SK-MEL-5 (cell line): ENCODE measurements around the gene PHF13. TPM values are rescaled to one million over a fixed set of nuclear protein-coding genes. Genes with fewer than 3 reads are reported as not detected.
A peak's percentile ranks its signal among the peaks of the same experiment; 100 is the strongest.
"Not testable (repeated sequence)": the region's sequence is repeated elsewhere in the genome, so short reads cannot be mapped to it uniquely, and the experiment has no call there.

Source experiments
- DNase-seq: peaks from one replicate; pipeline ENCODE4 v3.0.0-alpha.2; 2016; ENCODE audit warnings: low read depth, low spot score
- in situ Hi-C: cut with HindIII; loops from 2 replicates; pipeline ENCODE4 v1.10.0; 2016; ENCODE audit warnings: low sequenced_read_pairs, high pct_unique_total_duplicates, low pct_unique_long_range_greater_than_20kb
- total RNA-seq: library from RNA; depleted of rRNA; stranded (reverse); fragments of >200 nt; shearing (Covaris generic); gene quantifications from 2 replicates; pipeline ENCODE4 v1.2.3, GENCODE V29; 2014

The PHF13 gene
- total RNA-seq, 1 experiment from 2014 or later = 7.4 TPM

- DNase-seq = no peak
- in situ Hi-C loops = no loop called here
Observed at GRCh38 chr1:6596886-6597776, 16.4 kb upstream of the PHF13 start.

- in situ Hi-C loops = no loop called here
Observed at GRCh38 chr1:6597777-6598131, 15.8 kb upstream of the PHF13 start.

GRCh38 chr1:6599141-6599975 is 14.2 kb upstream of the PHF13 start:
- no peak for DNase-seq
- in situ Hi-C loops = no loop called here

More at GRCh38 chr1:6597777-6598131, 15.8 kb upstream of the PHF13 start:
- DNase-seq = no peak

GRCh38 chr1:6599991-6600390 is 13.5 kb upstream of the PHF13 start:
- in situ Hi-C loops, DNase-seq: not testable (repeated sequence)

- DNase-seq = no peak
- in situ Hi-C loops = no loop called here
Observed at GRCh38 chr1:6600410-6601048, 13.0 kb upstream of the PHF13 start.

- in situ Hi-C loops = no loop called here
- peak; percentile 72 for DNase-seq
Observed at GRCh38 chr1:6601049-6601922, 12.2 kb upstream of the PHF13 start.

GRCh38 chr1:6601923-6602668 is 11.4 kb upstream of the PHF13 start:
- in situ Hi-C loops = no loop called here
- DNase-seq = no peak

GRCh38 chr1:6602669-6603237 is 10.8 kb upstream of the PHF13 start, which contains the start of gene KLHL21:
Gene KLHL21 (minus strand): TSS chr1:6602869. CDS start chr1:6602817, 52 bp downstream.
- in situ Hi-C loops = no loop called here
- DNase-seq = peak; percentile 86

- in situ Hi-C loops = no loop called here
Observed at GRCh38 chr1:6603238-6603914, 10.2 kb upstream of the PHF13 start.

GRCh38 chr1:6603915-6604558 is 9.5 kb upstream of the PHF13 start:
- peak; percentile 65 for DNase-seq
- in situ Hi-C loops = no loop called here

More at GRCh38 chr1:6603238-6603914, 10.2 kb upstream of the PHF13 start:
- DNase-seq = peak; percentile 98

GRCh38 chr1:6612641-6613360 is 730 bp upstream of the PHF13 start:
- peak; percentile 35 for DNase-seq
- in situ Hi-C loops = no loop called here

- in situ Hi-C loops = no loop called here
- no peak for DNase-seq
Observed at GRCh38 chr1:6614019-6614928, 743 bp downstream of the PHF13 start.

- in situ Hi-C loops = no loop called here
Observed at GRCh38 chr1:6614929-6615785, 1.6 kb downstream of the PHF13 start.

More at GRCh38 chr1:6614929-6615785, 1.6 kb downstream of the PHF13 start:
- no peak for DNase-seq
